ENCODE results near the gene MYL7. TPM values are rescaled to one million over a fixed set of nuclear protein-coding genes. Genes with fewer than 3 reads are reported as not detected.
A peak's percentile ranks its signal among the peaks of the same experiment; 100 is the strongest.

MYL7 gene
- total and polyA plus RNA-seq, 9 of the 15 experiments (the other 6 are each of a cell fraction or from before 2014, with no cell fraction given), result not detected

DNA sequence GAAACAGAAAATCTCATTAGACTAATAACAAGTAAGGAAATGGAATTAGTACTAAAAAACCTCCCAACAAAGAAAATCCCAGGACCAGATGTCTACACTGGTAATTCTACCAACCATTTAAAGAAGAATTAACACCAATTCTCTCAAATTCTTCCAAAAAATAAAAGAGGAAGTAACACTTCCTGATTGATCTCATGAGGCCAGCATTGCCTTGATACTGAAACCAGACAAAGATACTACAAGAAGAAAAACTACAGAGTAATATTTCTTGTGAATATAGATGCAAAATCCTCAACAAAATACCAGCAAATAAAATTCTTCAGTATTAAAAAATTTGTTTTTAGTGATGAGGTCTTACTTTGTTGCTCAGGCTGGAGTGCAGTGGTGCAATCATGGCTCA is 26.8 kb upstream of the MYL7 start:
- Histone ChIP-seq H3K9me3 (replicated peaks; ENCODE audit: control insufficient read depth, insufficient read depth, low read depth, low read length) (no peaks in the 10 kb centered on the region), H4K20me1 (replicated peaks; ENCODE audit: control insufficient read depth, insufficient read depth, low read length) (no peaks in the 10 kb centered on the region), H3K4me2 (ENCODE audit: insufficient read depth, low read length) (no peak overlapping the region), H3K36me3 (ENCODE audit: control insufficient read depth, insufficient read depth, low read length) (no peaks in the 10 kb centered on the region), H2AFZ (ENCODE audit: low read depth, low read length) (no peak overlapping the region), H3K27me3 (ENCODE audit: control insufficient read depth in 2 of 2, insufficient read depth in 2 of 2, low read length in 2 of 2) (peaks cover 14 to 18% of the 10 kb centered on the region in 2 experiments; a peak in 4 of 5 replicates), H3K4me3 (no peak overlapping the region), H3K27ac (ENCODE audit: extremely low read depth, low read depth, low read length) (no peak overlapping the region), H3K9me1 (ENCODE audit: control insufficient read depth, insufficient read depth, low read length) (no peaks in the 10 kb centered on the region), H3K9ac (ENCODE audit: insufficient read depth in 1 of 2, low read depth in 2 of 2, low read length in 2 of 2) (no peak overlapping the region), H3K79me2 (ENCODE audit: control insufficient read depth, insufficient read depth, low read length) (no peaks in the 10 kb centered on the region), H3K4me1 (replicated peaks in 1 of 2; ENCODE audit: control insufficient read depth in 2 of 2, insufficient read depth in 2 of 2, low read length in 2 of 2) (no peaks in the 10 kb centered on the region; a peak in 1 of 5 replicates)
- no peak for TF ChIP-seq CHD1 (IDR thresholded peaks at IDR 0.05; ENCODE audit: low read length)
- 0 out of 2 replicates have a peak, but pooled peaks have one; percentile 8 for TF ChIP-seq SPI1 (IDR thresholded peaks at IDR 0.05; ENCODE audit: borderline replicate concordance, low read depth, low read length)
- TF ChIP-seq GATAD2A (IDR thresholded peaks at IDR 0.05), result no peak
- ATAC-seq, result no peak
- in situ Hi-C loops (cut with MboI), result no loop called here
- ChIA-PET CTCF (ENCODE audit: low intra/inter-chr PET ratio) (no interaction called here), POLR2A (interaction anchor here (0.6 to 0.8 kb wide), 2 partner anchors 13 to 464 kb away, joined by 3 read pairs; no protein-coding TSS in a partner anchor)
- DNase-seq (ENCODE audit: extremely low read depth in 1 of 4, low spot score in 3 of 4), result no peak
- no TSS peak for BruUV-seq (replicated peaks)
- FAIRE-seq, result no peak
- intact Hi-C loops (cut with micrococcal nuclease), result no loop called here

GRCh38 chr7:44163591-44163990 is 22.5 kb upstream of the MYL7 start:
- Histone ChIP-seq H4K20me1 (replicated peaks; ENCODE audit: control insufficient read depth, insufficient read depth, low read length) (no peaks in the 10 kb centered on the region), H3K79me2 (ENCODE audit: control insufficient read depth, insufficient read depth, low read length) (no peaks in the 10 kb centered on the region), H3K4me3 (no peak overlapping the region), H3K9ac (ENCODE audit: insufficient read depth in 1 of 2, low read depth in 2 of 2, low read length in 2 of 2) (no peak overlapping the region), H3K9me3 (replicated peaks; ENCODE audit: control insufficient read depth, insufficient read depth, low read depth, low read length) (no peaks in the 10 kb centered on the region), H3K4me2 (ENCODE audit: insufficient read depth, low read length) (no peak overlapping the region), H3K27ac (ENCODE audit: extremely low read depth, low read depth, low read length) (no peak overlapping the region), H3K36me3 (ENCODE audit: control insufficient read depth, insufficient read depth, low read length) (no peaks in the 10 kb centered on the region), H2AFZ (ENCODE audit: low read depth, low read length) (no peak overlapping the region), H3K9me1 (ENCODE audit: control insufficient read depth, insufficient read depth, low read length) (no peaks in the 10 kb centered on the region), H3K4me1 (replicated peaks in 1 of 2; ENCODE audit: control insufficient read depth in 2 of 2, insufficient read depth in 2 of 2, low read length in 2 of 2) (peaks cover 0 to 3% of the 10 kb centered on the region in 2 experiments; a peak in 2 of 5 replicates), H3K27me3 (ENCODE audit: control insufficient read depth in 2 of 2, insufficient read depth in 2 of 2, low read length in 2 of 2) (peaks cover 3 to 12% of the 10 kb centered on the region in 2 experiments; a peak in 3 of 5 replicates)
- in situ Hi-C loops (cut with MboI), result no loop called here
- POLR2A ChIA-PET, result interaction anchor here (0.7 to 1.3 kb wide), 4 partner anchors 10 to 32 kb away, joined by 3 to 5 read pairs (median 4); no protein-coding TSS in a partner anchor
- no peak for FAIRE-seq
- no peak for DNase-seq (ENCODE audit: extremely low read depth in 1 of 4, low spot score in 3 of 4)
- TF ChIP-seq NR2C2 (CRISPR knock-in tag; IDR thresholded peaks at IDR 0.05) (no peak), NR2C2 (tag; IDR thresholded peaks at IDR 0.05) (no peak), LEF1 (IDR thresholded peaks at IDR 0.05) (no peak), TBL1XR1 (IDR thresholded peaks at IDR 0.05; ENCODE audit: low read length in 2 of 2) (no peak), PATZ1 (CRISPR knock-in tag; IDR thresholded peaks at IDR 0.05; ENCODE audit: borderline replicate concordance) (no peak)
- TF ChIP-seq, protein P1, sequence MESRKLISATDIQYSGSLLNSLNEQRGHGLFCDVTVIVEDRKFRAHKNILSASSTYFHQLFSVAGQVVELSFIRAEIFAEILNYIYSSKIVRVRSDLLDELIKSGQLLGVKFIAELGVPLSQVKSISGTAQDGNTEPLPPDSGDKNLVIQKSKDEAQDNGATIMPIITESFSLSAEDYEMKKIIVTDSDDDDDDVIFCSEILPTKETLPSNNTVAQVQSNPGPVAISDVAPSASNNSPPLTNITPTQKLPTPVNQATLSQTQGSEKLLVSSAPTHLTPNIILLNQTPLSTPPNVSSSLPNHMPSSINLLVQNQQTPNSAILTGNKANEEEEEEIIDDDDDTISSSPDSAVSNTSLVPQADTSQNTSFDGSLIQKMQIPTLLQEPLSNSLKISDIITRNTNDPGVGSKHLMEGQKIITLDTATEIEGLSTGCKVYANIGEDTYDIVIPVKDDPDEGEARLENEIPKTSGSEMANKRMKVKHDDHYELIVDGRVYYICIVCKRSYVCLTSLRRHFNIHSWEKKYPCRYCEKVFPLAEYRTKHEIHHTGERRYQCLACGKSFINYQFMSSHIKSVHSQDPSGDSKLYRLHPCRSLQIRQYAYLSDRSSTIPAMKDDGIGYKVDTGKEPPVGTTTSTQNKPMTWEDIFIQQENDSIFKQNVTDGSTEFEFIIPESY (CRISPR knock-in tag; IDR thresholded peaks at IDR 0.05), result no peak
- TF ChIP-seq, protein P2, sequence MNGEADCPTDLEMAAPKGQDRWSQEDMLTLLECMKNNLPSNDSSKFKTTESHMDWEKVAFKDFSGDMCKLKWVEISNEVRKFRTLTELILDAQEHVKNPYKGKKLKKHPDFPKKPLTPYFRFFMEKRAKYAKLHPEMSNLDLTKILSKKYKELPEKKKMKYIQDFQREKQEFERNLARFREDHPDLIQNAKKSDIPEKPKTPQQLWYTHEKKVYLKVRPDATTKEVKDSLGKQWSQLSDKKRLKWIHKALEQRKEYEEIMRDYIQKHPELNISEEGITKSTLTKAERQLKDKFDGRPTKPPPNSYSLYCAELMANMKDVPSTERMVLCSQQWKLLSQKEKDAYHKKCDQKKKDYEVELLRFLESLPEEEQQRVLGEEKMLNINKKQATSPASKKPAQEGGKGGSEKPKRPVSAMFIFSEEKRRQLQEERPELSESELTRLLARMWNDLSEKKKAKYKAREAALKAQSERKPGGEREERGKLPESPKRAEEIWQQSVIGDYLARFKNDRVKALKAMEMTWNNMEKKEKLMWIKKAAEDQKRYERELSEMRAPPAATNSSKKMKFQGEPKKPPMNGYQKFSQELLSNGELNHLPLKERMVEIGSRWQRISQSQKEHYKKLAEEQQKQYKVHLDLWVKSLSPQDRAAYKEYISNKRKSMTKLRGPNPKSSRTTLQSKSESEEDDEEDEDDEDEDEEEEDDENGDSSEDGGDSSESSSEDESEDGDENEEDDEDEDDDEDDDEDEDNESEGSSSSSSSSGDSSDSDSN (IDR thresholded peaks at IDR 0.05; ENCODE audit: borderline replicate concordance in 1 of 2, low read depth in 2 of 2, low read length in 2 of 2), result no peak
- intact Hi-C loops (cut with micrococcal nuclease), result no loop called here
- BruUV-seq (replicated peaks), result no TSS peak
- CTCF ChIA-PET (ENCODE audit: low intra/inter-chr PET ratio), result no interaction called here
- WGBS (ENCODE audit: insufficient coverage, low coverage, missing lambda C conversion rate), result 0% methylated on average over 1 of the region's 1 CpG
- ATAC-seq, result no peak
